Loucy (cell line): ENCODE results near the gene RBMS2.

Source experiments
- CTCF ChIP-seq: fragments of 200-600 bp; sonication (generic); conservative IDR thresholded peaks from 2 replicates; pipeline ENCODE4 v1.5.1; 2014; ENCODE audit warnings: mild to moderate bottlenecking, antibody characterized with exemption, low read length
- EZH2phosphoT487 ChIP-seq: fragments of 200-600 bp; IDR thresholded peaks from 2 replicates; pipeline ENCODE4 v1.6.1; 2018; ENCODE audit warnings: antibody characterized with exemption, mild to moderate bottlenecking, moderate library complexity, borderline replicate concordance

GRCh38 chr12:56565510-56566101, 44.0 kb downstream of the RBMS2 start:
- TF ChIP-seq CTCF (no peak), EZH2phosphoT487 (no peak)
